GM23338 (cell line): ENCODE results near the gene SMOC2. TPM values are rescaled to one million over a fixed set of nuclear protein-coding genes. Genes with fewer than 3 reads are reported as not detected.

ENCODE experiments used
- ATAC-seq: fragments of 200-7000 bp; cut with Tn5 transposase; 3 replicates; pipeline ENCODE4 v1.9.1; 2020
- DNase-seq: peaks from one replicate; pipeline ENCODE4 v3.0.0-alpha.2; 2015; ENCODE audit warnings: low spot score
- H2AFZ ChIP-seq: fragments of 200-600 bp; sonication (generic); 2 replicates; pipeline ENCODE4 v1.8.0; 2016; ENCODE audit warnings: antibody characterized with exemption, mild to moderate bottlenecking, moderate library complexity
- H3F3A ChIP-seq: fragments of 200-600 bp; sonication (generic); replicated peaks from 2 replicates; pipeline ENCODE4 v1.8.0; 2017; ENCODE audit warnings: antibody characterized with exemption, mixed run types, low read depth
- H3K27ac ChIP-seq: fragments of 200-600 bp; sonication (generic); 2 replicates; pipeline ENCODE4 v1.6.1; 2016; ENCODE audit warnings: low read depth
- H3K27me3 ChIP-seq: fragments of 200-600 bp; sonication (generic); 2 replicates; pipeline ENCODE4 v1.8.0; 2016; ENCODE audit warnings: mild to moderate bottlenecking, mixed run types, moderate library complexity; ENCODE audit not compliant: insufficient read depth
- H3K36me3 ChIP-seq: fragments of 200-600 bp; sonication (generic); 2 replicates; pipeline ENCODE4 v1.8.0; 2016; ENCODE audit warnings: mild to moderate bottlenecking; ENCODE audit not compliant: insufficient read depth
- H3K4me1 ChIP-seq: fragments of 200-600 bp; sonication (generic); 2 replicates; pipeline ENCODE4 v1.8.0; 2016; ENCODE audit warnings: mild to moderate bottlenecking, moderate library complexity; ENCODE audit not compliant: insufficient read depth
- H3K4me2 ChIP-seq: fragments of 200-600 bp; sonication (generic); 2 replicates; pipeline ENCODE4 v1.7.1; 2017; ENCODE audit warnings: mixed run types
- H3K4me3 ChIP-seq: fragments of 200-600 bp; sonication (generic); 2 replicates; pipeline ENCODE4 v1.6.1; 2016; ENCODE audit warnings: mixed run types
- H3K79me2 ChIP-seq: fragments of 200-600 bp; sonication (generic); replicated peaks from 2 replicates; pipeline ENCODE4 v1.8.0; 2017; ENCODE audit warnings: mild to moderate bottlenecking; ENCODE audit not compliant: insufficient read depth
- H3K9me2 ChIP-seq: fragments of 200-600 bp; sonication (generic); 2 replicates; pipeline ENCODE4 v1.8.0; 2017; ENCODE audit not compliant: insufficient read depth
- H4K20me1 ChIP-seq: fragments of 200-600 bp; sonication (generic); replicated peaks from 2 replicates; pipeline ENCODE4 v1.8.0; 2017; ENCODE audit warnings: mild to moderate bottlenecking; ENCODE audit not compliant: insufficient read depth
- H3K27ac Mint-ChIP-seq: 2 replicates; pipeline ENCODE4 v1.8.0; 2020; ENCODE audit warnings: inconsistent platforms, mild to moderate bottlenecking, moderate library complexity, mixed read lengths
- H3K27me3 Mint-ChIP-seq: 3 replicates; pipeline ENCODE4 v1.8.0; 2022; ENCODE audit warnings: low read depth, mild to moderate bottlenecking, moderate library complexity, mixed read lengths, inconsistent platforms; ENCODE audit not compliant: insufficient read depth, poor library complexity
- H3K36me3 Mint-ChIP-seq: 3 replicates; pipeline ENCODE4 v1.8.0; 2021; ENCODE audit warnings: low read depth, mild to moderate bottlenecking, inconsistent platforms, moderate library complexity, mixed read lengths
- H3K4me1 Mint-ChIP-seq: 3 replicates; pipeline ENCODE4 v1.8.0; 2020; ENCODE audit warnings: mild to moderate bottlenecking, inconsistent platforms, mixed read lengths
- H3K4me3 Mint-ChIP-seq: 3 replicates; pipeline ENCODE4 v1.8.0; 2021; ENCODE audit warnings: moderate library complexity, mild to moderate bottlenecking, inconsistent platforms, mixed read lengths
- H3K9me3 Mint-ChIP-seq: 3 replicates; pipeline ENCODE4 v1.8.0; 2020; ENCODE audit warnings: moderate library complexity, mild to moderate bottlenecking, inconsistent platforms, mixed read lengths
- CREB1 ChIP-seq: fragments of 250-450 bp; sonication (Bioruptor Pico); IDR thresholded peaks from 2 replicates; pipeline ENCODE4 v1.5.0; 2020; ENCODE audit warnings: low read depth, mild to moderate bottlenecking, moderate library complexity
- CTCF ChIP-seq, 2 experiments: fragments of 200-600 bp in 1 of 2; sonication (generic) in 1 of 2; conservative IDR thresholded peaks; 2 replicates each; pipeline versions ENCODE4 v1.5.1 to v1.6.1; 2016 to 2017; ENCODE audit warnings: antibody characterized with exemption in 2 of 2, low read depth in 2 of 2, mild to moderate bottlenecking in 2 of 2, moderate library complexity in 1 of 2
- ETS1 ChIP-seq: IDR thresholded peaks from 2 replicates; pipeline ENCODE4 v1.6.1; 2016; ENCODE audit warnings: antibody characterized with exemption
- EZH2 ChIP-seq: fragments of 200-600 bp; sonication (generic); IDR thresholded peaks from one replicate; pipeline ENCODE4 v1.8.0; 2017; ENCODE audit warnings: antibody characterized with exemption, mild to moderate bottlenecking, low read depth; ENCODE audit not compliant: unreplicated experiment
- EZH2phosphoT487 ChIP-seq: fragments of 200-600 bp; sonication (generic); IDR thresholded peaks from one replicate; pipeline ENCODE4 v1.8.1; 2018; ENCODE audit warnings: antibody characterized with exemption; ENCODE audit not compliant: unreplicated experiment
- POLR2AphosphoS5 ChIP-seq: IDR thresholded peaks from 2 replicates; pipeline ENCODE4 v1.6.1; 2016; ENCODE audit warnings: antibody characterized with exemption, low read depth
- REST ChIP-seq: IDR thresholded peaks from one replicate; pipeline ENCODE4 v1.6.1; 2018; ENCODE audit warnings: antibody characterized with exemption; ENCODE audit not compliant: unreplicated experiment
- STAT1 ChIP-seq: IDR thresholded peaks from one replicate; pipeline ENCODE4 v1.6.1; 2016; ENCODE audit warnings: antibody characterized with exemption; ENCODE audit not compliant: unreplicated experiment
- ZNF114 ChIP-seq: fragments of 250-450 bp; sonication (Bioruptor Pico); IDR thresholded peaks from 2 replicates; pipeline ENCODE4 v1.5.0; 2020; ENCODE audit warnings: mild to moderate bottlenecking, moderate library complexity
- ZNF331 ChIP-seq: fragments of 250-450 bp; sonication (Bioruptor Pico); IDR thresholded peaks from 2 replicates; pipeline ENCODE4 v1.5.0; 2020; ENCODE audit warnings: low read depth, mild to moderate bottlenecking, moderate library complexity
- ZNF462 ChIP-seq: fragments of 250-450 bp; sonication (Bioruptor Pico); IDR thresholded peaks from 2 replicates; pipeline ENCODE4 v1.5.0; 2020; ENCODE audit warnings: mild to moderate bottlenecking, moderate library complexity
- polyA plus RNA-seq: library from polyadenylated mRNA; unstranded; fragments of >200 nt; fragmentation: Nextera tagmentation; extraction: Ambion mirVana; gene quantifications from 2 replicates; pipeline ENCODE4 v1.2.1, GENCODE V29; 2016
- total RNA-seq: library from RNA; depleted of rRNA; stranded (reverse); fragments of >200 nt; shearing (Covaris generic); gene quantifications from 2 replicates; pipeline ENCODE4 v1.2.3, GENCODE V29; 2014

The SMOC2 gene
- total and polyA plus RNA-seq, 2 experiments from 2014 or later, result 4.3 to 6.5 TPM

- TF ChIP-seq REST, result no peak
- TF ChIP-seq ZNF331 (CRISPR knock-in tag), result no peak
These were observed 237.1 kb downstream of the SMOC2 start (continued) for GRCh38 chr6:168678077-168678476.

GRCh38 chr6:168678588-168678987, 237.6 kb downstream of the SMOC2 start:
- H2AFZ ChIP-seq, result no peak overlapping the region
- Mint-ChIP-seq H3K27ac (no peak overlapping the region), H3K4me3 (no peak overlapping the region), H3K9me3 (peaks cover 7% of the 10 kb centered on the region; the same call in 1 of the 3 replicates), H3K27me3 (peaks cover 4% of the 10 kb centered on the region), H3K4me1 (peaks cover 31% of the 10 kb centered on the region), H3K36me3 (no peaks in the 10 kb centered on the region; the same call in 2 of the 3 replicates)
- H3K27me3 ChIP-seq, result no peaks in the 10 kb centered on the region
- DNase-seq (no peak), ATAC-seq (no peak)
- H3K79me2 ChIP-seq, result no peaks in the 10 kb centered on the region
- peaks cover 15% of the 10 kb centered on the region for H3K9me2 ChIP-seq
- no peaks in the 10 kb centered on the region for H4K20me1 ChIP-seq
- H3K4me1 ChIP-seq, result peaks cover 5% of the 10 kb centered on the region; the same call in 1 of the 2 replicates
- no peak overlapping the region for H3K4me3 ChIP-seq
- no peak overlapping the region for H3K27ac ChIP-seq
- no peaks in the 10 kb centered on the region for H3K36me3 ChIP-seq
- no peaks in the 10 kb centered on the region for H3F3A ChIP-seq
- no peak overlapping the region for H3K4me2 ChIP-seq
- TF ChIP-seq ZNF462 (CRISPR knock-in tag), result no peak
- no peak for TF ChIP-seq EZH2
- TF ChIP-seq ZNF114 (CRISPR knock-in tag), result no peak
- TF ChIP-seq STAT1, result no peak
- TF ChIP-seq POLR2AphosphoS5, result no peak
- TF ChIP-seq ZNF331 (CRISPR knock-in tag), result no peak
- TF ChIP-seq CTCF (conservative IDR thresholded peaks at IDR 0.05; ENCODE audit: low read depth in 2 of 2), result no peak
- no peak for TF ChIP-seq ETS1
- TF ChIP-seq EZH2phosphoT487, result no peak
- no peak for TF ChIP-seq CREB1
